DMS114 treated with DMSO at 0.1 percent for 48 hours (cell line): Measurements from ENCODE around the gene PRDM1.
"Not testable (repeated sequence)": the region's sequence is repeated elsewhere in the genome, so short reads cannot be mapped to it uniquely, and the experiment has no call there.

Experiments
- DNase-seq: peaks from one replicate; lab custom pipeline; 2025; ENCODE audit not compliant: unreplicated experiment; lab: John Stamatoyannopoulos, UW

The PRDM1 gene

DNA sequence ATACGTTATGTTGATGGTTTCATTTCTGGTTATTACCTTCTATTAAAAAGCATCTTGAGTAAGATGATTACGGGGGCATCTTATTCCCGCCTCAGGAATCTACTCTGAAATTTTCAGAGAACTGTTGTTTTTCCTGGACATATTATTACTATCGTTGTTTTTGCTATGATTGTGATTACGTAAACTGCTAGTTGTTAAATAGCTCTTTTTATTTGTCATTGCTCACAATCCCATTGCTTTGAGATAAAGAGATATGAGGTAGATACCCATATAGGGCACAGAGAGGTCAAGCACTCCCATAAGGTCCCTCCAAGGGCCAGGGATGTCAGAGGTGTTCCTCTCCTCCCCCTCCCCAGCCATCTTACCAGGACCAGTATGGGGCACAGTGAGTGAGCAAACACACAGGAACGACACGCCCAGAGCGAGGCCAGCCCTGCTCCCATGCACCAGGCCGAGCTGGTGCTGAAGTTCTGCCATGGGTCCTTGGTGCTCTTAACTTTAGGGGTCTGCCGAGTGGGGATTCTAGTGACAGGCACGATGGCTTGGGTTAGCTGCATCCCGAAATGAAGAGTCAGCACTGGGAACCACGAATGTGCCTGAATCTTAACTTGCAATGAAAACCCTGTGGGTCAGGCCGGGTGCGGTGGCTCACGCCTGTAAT lies 49.9 kb downstream of the PRDM1 start:
- no peak for DNase-seq

GRCh38 chr6:106136845-106137244 lies 50.7 kb downstream of the PRDM1 start:
- DNase-seq, result no peak

GRCh38 chr6:106138151-106138550 lies 52.0 kb downstream of the PRDM1 start:
- no peak for DNase-seq

DNA sequence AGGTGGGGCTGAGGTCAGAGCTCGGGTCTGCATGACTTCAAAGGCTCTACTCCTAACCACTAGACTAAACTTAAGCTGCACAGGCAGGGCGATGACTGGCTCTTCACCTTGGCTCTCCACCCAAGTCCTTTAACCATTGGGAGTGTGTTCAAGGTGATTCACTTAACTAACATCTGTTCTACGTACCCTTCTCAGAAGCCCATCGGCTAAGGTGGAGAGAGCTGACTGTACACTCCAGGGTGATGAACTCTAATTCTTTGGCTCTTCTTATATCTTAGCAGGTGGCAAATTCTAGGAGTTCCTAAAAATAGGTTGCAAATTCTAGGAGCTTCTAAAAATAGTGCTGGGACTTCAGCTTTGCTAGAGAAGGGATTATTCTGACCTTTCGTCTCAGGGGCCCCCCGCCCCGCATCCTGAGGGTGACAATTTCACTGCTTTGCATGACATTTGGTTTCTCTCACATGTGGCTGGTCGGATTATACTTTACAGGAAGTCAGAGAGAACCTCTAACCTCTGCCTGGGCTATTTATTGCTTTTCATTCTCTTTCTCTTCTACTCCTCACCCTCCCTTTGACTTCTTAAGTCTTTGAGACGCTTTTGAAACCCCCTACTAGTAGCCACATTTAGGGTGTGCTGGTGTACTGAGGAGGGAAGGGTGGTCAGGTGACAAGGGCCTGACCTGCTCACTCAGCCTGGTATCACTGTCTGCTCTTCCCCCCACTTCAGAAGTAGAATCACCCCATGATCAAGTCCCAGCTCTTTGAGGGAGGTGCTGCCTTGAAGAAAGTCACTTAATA lies 55.5 kb downstream of the PRDM1 start:
- no peak for DNase-seq

- no peak for DNase-seq
These were observed 56.8 kb downstream of the PRDM1 start for GRCh38 chr6:106142876-106143431.

DNA sequence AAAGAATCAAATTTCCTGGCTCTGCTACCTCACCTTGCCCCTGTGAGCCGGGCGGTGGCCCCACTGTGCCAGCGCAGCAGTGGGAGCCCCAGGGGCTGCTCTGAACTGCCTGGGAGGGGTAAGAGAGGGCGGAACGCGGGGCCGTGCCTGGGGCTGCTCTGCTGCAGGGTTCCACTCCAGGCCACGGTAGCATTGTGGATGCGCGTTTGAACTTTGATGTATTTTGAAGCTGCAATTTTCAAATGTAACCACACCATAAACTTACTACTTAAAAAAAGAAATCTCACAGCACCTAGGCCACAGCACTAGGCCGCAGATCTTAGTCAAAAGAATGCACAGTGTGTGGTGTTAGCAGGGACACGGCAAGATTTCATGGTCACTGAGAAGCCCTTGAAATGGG lies 57.5 kb downstream of the PRDM1 start:
- no peak for DNase-seq

- DNase-seq, result no peak
These were observed 59.0 kb downstream of the PRDM1 start for GRCh38 chr6:106145144-106145543.

DNA sequence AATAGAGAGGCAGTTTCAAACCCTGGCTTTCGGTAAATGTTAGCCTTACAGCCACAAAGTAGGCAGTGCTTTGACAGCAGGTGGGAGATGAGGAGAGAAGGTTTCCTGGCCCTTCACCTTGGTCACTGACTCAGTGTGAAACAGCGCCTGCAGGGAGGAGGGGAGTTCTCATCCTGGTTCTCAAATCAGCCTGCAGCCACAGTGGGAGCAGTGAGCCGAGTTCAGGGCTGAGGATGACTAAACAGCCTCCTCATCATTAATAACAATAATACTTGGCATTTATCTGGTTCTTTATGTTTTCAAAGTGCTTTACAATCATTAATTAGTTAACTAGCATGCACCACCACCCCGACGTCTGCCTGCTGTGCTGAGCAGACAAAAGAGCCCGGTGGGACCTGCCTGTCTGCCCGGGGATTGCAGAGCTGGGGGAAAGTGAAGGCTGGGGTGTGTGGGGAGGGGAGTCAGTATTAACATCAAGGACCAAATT lies 59.6 kb downstream of the PRDM1 start:
- no peak for DNase-seq

DNA sequence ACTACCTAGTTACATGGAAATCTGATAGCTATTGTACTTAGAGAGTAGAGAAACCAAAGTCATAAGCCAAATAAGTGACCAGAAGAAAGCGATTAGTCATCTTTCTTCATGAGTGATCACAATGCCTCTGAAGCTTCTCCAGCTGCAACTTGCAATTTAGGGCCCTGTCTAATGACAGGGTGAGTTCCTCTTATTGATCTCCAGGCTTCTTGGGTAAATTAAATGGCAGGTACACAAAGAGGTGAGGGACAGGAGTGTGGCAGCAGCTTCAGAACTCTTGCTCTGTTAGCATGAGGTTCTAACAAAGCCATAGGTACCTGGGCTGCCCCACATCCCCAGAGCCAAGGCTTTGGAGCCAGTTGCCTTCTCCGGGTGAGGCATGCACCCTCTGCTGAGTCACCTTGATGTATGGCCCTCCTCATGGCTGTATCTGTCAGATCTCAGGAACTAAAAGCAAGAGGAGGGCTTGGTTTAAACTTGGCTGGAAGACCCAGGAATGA lies 60.8 kb downstream of the PRDM1 start:
- DNase-seq, result no peak

- no peak for DNase-seq
These were observed 61.3 kb downstream of the PRDM1 start for GRCh38 chr6:106147476-106147875.

DNA sequence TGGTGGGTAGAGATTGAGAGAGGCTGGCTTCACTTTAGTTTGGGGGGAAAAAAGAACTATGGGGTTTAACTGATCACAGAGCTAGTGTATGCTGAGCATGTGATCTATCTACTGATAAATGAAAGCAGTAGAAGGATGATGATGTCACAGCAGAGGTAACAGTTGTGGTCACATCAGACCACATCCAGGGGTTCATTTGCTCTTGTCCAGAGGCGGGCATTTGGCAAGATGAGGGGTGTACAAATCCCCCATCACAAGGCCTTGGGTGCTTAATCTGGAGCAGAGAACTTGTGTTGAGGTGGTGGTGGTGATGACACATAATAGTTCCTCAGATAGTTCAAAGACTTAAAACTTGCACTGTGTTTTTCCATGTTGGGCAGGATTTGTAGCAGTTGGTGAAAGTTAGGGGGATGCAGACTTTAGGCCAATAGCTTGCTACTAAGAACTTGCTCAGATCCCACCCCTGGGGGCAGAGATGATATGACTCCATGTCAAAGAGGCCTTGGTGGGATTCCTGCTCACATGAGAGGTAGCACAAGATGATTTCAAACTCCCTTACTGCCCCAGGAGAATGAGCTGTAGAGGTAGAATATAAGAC lies 63.4 kb downstream of the PRDM1 start:
- DNase-seq, result no peak

DNA sequence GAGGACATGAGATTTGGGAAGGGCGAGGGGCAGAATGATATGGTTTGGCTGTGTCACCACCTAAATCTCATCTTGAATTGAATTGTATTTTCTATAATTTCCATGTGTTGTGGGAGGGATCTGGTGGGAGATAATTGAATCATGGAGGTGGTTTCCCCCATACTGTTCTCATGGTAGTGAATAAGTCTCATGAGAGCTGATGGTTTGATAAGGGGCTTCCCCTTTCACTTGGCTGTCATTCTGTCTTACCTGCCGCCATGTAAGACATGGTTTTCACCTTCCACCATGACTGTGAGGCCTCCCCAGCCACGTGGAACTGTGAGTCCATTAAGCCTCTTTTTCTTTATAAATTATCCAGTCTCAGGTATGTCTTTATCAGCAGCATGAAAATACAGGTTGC lies 66.3 kb downstream of the PRDM1 start:
- not testable (repeated sequence) for DNase-seq

DNA sequence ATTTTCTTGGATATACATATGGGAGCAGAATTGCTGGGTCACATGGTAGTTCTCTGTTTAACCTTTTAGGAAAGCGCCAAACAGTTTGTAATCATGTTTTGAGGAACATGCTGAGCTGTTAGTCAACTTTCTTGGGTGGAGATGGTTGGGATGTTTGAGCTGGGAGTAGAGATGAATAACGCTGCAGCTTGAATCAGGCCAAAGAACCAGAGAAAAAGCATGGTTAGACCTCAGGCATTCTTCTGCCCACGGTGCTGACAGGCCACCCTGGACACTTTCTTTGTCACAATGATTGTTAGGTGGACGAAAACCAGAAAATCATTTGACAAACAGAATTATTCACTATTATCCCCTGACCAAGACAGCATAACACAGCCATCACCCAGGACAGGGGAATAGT lies 66.8 kb downstream of the PRDM1 start:
- DNase-seq, result no peak

DNA sequence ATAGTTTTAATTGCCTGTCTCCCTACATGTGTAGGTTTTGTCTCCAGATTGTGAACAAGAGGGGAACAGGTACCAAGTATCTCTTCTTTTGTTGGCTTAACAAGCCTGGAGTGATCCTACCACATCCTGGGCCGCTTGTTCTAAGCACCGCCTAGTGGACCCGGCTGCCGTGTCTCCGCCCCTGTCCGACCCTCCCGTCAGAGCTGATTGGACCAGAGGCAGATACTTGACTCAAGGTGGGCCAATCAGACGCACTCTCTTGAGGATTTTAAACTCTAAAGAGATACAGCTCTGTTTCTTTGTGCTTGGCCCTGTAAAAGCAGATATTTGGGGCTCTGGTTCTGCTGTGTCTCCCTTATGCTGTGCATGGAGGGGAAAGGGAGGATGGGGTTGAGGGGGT lies 68.2 kb downstream of the PRDM1 start:
- no peak for DNase-seq

- DNase-seq, result no peak
These were observed 69.2 kb downstream of the PRDM1 start for GRCh38 chr6:106155219-106155830.

- no peak for DNase-seq
These were observed 70.3 kb downstream of the PRDM1 start for GRCh38 chr6:106156413-106156812.

- no peak for DNase-seq
These were observed 70.7 kb downstream of the PRDM1 start for GRCh38 chr6:106156863-106157262.

- DNase-seq, result no peak
These were observed 72.7 kb downstream of the PRDM1 start for GRCh38 chr6:106158816-106159215.
